GM21367 (cell line): ENCODE data around the gene TSHZ1.
"Not testable (repeated sequence)": the region's sequence is repeated elsewhere in the genome, so short reads cannot be mapped to it uniquely, and the experiment has no call there.

Experiments used
- ATAC-seq: cut with Tn5 transposase; IDR thresholded peaks from one replicate; pipeline ENCODE4 v1.9.1; 2021; ENCODE audit not compliant: unreplicated experiment

Gene TSHZ1

GRCh38 chr18:75183524-75183923, 27.1 kb upstream of the TSHZ1 start:
- no peak for ATAC-seq

- no peak for ATAC-seq
Observed at GRCh38 chr18:75183973-75184493, 26.6 kb upstream of the TSHZ1 start.

GRCh38 chr18:75185460-75185859, 25.1 kb upstream of the TSHZ1 start:
- no peak for ATAC-seq

GRCh38 chr18:75187702-75188101, 22.9 kb upstream of the TSHZ1 start:
- ATAC-seq = not testable (repeated sequence)

GRCh38 chr18:75189696-75190095, 20.9 kb upstream of the TSHZ1 start:
- no peak for ATAC-seq

- no peak for ATAC-seq
Observed at GRCh38 chr18:75192899-75193298, 17.7 kb upstream of the TSHZ1 start.

GRCh38 chr18:75198036-75198435, 12.6 kb upstream of the TSHZ1 start:
- no peak for ATAC-seq

GRCh38 chr18:75199327-75199726, 11.3 kb upstream of the TSHZ1 start:
- no peak for ATAC-seq

GRCh38 chr18:75200071-75200470, 10.5 kb upstream of the TSHZ1 start:
- ATAC-seq = no peak

GRCh38 chr18:75200605-75201280, 9.9 kb upstream of the TSHZ1 start:
- ATAC-seq = no peak

- no peak for ATAC-seq
Observed at GRCh38 chr18:75201282-75202270, 9.0 kb upstream of the TSHZ1 start.

GRCh38 chr18:75202696-75203365, 7.8 kb upstream of the TSHZ1 start:
- no peak for ATAC-seq

GRCh38 chr18:75203416-75204268, 7.0 kb upstream of the TSHZ1 start:
- no peak for ATAC-seq

- no peak for ATAC-seq
Observed at GRCh38 chr18:75204269-75204731, 6.3 kb upstream of the TSHZ1 start.

GRCh38 chr18:75204732-75205513, 5.7 kb upstream of the TSHZ1 start:
- no peak for ATAC-seq

GRCh38 chr18:75205514-75206132, 5.0 kb upstream of the TSHZ1 start:
- ATAC-seq = no peak

GRCh38 chr18:75206452-75207309, 3.9 kb upstream of the TSHZ1 start:
- ATAC-seq = no peak
